GM20431 (cell line): Measurements from ENCODE around the gene FN1.

Experiments used
- in situ Hi-C: fragments of 300-500 bp; cut with MseI, MboI; formaldehyde crosslinking; loops from one replicate; pipeline ENCODE4 v1.15.0; 2020; ENCODE audit warnings: low sequenced_read_pairs; ENCODE audit not compliant: unreplicated experiment

Gene FN1

DNA sequence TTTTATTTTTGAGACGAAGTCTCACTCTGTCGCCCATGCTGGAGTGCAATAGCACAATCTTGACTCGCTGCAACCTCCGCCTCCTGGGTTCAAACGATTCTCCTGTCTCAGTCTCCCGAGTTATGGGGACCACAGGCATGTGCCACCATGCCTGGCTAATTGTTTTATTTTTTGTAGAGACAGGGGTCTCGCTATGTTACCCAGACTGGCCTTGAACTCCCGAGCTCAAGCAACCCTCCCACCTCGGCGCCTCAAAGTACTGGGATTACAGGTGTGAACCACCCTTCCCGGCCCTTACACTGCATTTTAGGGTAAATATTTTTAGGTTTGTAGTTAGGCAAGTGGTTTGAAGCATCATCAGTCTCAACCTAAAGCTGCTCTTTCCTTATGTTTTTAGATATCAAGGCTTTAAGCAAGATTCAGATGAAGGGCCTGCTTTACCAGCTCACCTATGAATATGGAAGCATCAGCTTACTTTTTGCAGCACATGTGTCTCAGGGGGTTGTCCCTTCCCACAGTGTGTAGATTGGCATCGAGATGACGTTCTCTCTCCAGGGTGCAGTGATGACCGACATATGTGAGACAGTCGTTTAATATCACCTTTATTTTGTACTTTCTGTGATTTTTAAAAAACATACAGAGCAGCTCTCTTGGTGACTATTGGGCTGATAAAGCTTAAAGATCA, 76.8 kb downstream of the FN1 start:
- in situ Hi-C loops = no loop called here

DNA sequence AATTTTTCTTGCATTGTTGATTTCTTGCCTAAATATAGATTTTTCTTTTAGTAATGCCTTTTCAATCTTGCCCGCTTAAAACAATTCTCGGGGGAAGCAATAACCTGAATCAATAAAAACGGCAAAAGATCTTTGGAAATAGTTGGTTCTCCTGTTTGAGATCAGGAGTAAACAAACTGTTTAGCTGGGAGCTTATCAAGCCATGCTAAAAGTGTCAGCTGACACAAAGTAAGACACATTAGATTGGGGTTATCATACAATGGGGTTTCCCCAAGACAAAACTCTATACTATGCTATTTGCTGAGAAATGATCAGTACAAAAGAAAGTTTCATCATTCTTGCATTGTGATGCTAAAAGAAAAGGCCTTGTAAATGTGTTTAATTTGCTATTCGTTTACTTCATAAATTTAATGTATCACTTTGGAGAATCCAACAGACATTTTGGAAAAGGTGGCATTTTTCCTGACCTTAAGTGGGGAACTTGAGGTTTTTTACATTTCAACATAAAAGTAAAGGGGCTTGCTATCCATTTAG, 77.5 kb downstream of the FN1 start:
- in situ Hi-C loops = no loop called here

DNA sequence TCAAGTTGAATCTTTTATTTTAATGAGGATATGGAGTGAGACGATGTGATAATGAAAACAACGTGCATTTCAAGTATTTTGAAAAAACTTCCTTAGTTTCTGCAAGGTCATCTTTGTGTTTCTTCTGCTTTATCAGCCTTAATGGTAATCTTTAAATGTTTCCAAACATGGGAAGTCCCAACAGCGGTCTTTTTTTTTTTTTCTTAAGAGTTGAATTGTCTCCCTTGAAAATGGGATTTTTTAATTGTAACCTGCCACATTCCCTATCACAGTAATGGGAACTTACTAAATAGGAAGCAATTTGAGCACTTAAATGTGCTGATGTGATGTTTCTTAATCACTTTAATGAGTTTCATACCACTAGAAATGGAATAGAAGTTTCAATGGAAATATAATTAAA, 78.2 kb downstream of the FN1 start:
- in situ Hi-C loops = no loop called here

DNA sequence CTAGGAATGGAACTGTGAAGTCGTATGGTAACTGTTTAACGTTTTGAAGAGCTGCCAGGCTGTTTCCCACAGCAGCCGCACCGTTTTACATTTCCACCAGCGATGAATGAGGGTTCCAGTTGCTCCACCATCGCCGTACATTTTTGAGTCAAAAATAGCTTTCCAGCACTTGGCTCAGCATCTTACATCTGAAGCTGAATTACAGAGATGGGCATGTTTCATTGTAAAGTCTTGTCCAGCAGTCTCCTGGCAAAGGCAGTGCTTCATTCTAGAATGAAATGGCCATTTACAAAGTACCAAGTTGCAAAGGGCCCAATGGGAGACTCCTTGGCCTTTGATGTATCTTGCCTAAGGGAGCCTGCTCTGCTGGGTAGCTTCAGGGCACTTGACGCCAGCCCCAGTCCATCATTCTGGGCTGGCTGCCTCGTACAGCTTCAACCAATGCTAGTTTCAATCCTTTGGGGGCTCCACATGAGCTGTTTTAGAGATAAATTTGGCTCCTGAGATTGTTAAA, 78.9 kb downstream of the FN1 start:
- in situ Hi-C loops = no loop called here

DNA sequence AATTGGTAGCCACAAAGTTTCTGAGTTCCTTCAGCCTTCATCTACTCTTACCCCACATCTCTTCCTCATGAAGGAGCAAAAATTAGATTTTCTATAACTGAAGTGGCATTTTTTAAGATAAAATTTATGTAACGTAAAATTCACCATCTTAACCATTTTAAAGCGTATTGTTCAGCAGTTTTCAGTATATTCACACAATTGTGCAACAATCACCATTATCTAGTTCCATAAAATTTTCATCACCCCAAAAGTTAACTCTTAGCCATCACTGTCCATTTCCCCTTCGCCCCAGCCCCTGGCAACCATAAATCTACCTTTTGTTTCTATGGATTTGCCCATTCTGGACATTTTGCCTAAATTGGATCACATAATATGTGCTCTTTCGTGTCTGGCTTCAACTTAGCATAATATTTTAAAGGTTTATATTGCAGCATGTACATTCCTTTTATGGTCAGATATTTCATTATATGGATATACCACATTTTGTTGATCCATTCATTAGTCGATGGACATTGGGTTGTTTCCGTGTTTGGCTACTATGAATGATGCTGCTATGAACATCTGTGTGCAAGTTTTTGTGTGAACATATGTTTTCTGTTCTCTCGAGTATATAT, 79.4 kb downstream of the FN1 start:
- in situ Hi-C loops = no loop called here

DNA sequence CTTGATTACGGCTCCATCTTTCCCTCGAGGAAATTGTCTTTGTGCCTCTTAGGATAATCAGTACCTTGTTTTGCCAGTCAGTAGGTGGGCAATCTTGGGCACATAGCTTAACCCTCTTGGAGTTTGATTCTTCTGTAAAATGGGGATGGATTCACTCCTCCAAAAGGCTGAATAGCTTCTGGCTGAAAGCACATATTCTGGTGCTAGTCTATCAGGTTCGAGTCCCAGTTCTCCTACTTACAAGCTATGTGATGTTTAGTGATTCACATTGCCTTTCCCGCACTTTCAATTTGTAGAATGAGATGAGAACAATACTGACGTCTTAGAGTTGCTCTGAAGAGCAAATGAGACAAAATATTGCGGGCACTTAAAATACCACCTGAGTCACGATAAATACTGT, 80.1 kb downstream of the FN1 start:
- in situ Hi-C loops = no loop called here

DNA sequence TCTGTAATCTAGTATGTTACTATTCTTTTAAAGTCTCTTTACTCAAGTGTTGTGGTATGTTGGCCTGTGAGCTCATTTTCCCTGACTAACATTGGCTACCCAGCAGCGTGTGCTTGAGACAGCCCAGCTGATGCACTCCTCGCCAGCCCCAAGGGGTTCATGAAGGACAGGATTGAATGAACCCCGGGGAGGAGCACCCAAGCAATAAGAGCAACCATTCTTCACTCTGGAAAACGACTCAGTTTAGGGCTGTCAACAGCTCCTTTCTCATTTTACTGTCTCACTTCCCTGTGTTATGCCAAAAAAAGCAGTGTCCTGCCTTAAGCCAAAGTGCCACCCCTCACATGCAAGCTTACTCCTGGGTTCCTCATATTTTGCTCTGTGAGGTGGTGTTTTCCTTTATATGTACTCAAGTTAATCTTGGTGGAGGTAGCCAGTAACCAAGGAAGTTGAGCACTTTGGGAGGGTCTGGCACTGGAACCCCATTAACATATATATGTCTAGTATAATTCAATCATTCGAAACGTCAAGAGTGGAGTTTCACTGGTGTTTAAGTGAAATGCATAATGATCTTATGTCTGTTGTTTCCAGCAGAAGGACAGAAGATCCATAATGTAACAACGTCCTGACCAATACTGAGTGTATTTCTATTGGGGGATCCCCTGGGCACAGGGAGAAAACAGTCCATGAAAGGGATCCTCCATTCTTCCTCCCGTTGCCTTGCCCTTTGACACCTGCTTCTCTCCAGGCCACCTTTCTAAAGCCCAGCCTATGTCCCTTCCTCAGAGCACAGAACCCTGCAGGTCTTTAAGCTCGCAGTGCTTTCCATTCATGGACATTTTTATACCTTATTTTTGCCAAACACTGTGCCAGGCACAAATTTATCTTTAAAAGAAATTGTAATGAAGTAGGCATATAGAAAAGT, 80.8 kb downstream of the FN1 start:
- in situ Hi-C loops = no loop called here

DNA sequence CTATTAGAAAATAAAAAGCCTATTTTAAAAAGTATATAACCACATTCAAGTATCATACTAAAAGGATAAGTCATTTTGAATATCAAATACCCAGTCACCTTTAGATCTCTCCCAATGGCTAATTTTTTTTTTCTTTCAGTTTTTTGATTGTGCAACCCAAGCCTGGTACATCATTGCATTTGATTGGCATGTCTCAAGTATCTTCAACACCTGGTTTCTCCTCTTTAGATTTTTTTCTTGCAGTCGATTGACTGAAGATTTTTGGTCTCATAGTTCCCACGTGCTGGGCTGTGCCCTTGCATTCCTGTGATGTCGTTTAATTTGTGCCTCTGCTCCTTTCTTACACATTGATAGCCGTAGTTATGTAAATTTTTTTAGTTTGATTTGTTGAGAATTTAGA, 83.3 kb downstream of the FN1 start:
- in situ Hi-C loops = no loop called here

DNA sequence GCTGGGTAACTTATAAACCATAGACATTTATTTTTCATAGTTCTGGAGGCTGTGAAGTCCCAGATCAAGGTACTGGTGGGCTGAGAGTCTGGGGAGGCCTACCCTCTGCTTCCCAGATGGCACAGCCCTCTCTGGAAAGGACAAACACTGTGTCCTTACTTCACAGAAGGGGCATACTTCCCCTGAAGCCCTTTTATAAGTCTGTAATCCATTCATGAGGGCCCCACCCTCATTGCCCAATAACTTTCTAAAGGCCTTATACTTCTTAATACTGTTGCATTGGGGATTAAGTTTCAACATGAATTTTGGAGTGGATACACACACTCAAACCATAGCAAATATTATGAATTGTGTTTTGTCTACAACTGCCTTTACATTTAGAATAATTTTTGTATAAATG, 88.0 kb downstream of the FN1 start:
- in situ Hi-C loops = no loop called here

DNA sequence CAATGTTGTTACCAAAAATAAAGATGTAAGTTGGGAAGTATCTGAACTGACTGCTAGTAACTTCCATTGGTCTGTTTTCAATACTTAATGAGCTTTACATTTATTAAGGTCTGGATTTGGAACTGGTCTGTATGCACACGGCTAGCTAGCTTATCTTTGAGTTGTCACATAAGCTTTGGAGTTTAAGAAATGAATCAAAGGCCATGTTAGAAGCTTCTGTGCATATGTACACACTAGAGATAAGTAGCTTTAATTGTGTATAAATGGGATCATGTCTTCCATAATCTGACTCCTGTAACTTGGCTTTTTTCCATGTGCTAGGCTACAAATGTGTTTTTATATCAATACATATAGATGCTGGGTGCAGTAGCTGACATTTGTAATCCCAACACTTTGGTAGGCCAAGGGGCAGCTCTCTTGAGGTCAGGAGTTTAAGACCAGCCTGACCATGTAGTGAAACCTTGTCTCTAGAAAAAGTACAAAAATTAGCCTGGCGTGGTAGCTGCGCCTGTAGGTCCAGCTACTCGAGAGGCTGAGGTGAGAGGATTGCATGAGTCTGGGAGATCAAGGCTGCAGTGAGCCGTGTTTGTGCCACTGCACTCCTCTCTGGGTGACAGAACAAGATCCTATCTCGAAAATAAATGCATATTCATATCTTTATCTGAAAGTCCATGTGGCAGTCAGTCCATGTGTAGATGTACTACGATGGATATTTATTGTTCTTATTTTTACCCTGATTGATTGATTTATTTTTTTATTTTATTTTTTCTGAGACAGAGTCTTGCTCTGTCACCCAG, 96.8 kb downstream of the FN1 start:
- in situ Hi-C loops = no loop called here

DNA sequence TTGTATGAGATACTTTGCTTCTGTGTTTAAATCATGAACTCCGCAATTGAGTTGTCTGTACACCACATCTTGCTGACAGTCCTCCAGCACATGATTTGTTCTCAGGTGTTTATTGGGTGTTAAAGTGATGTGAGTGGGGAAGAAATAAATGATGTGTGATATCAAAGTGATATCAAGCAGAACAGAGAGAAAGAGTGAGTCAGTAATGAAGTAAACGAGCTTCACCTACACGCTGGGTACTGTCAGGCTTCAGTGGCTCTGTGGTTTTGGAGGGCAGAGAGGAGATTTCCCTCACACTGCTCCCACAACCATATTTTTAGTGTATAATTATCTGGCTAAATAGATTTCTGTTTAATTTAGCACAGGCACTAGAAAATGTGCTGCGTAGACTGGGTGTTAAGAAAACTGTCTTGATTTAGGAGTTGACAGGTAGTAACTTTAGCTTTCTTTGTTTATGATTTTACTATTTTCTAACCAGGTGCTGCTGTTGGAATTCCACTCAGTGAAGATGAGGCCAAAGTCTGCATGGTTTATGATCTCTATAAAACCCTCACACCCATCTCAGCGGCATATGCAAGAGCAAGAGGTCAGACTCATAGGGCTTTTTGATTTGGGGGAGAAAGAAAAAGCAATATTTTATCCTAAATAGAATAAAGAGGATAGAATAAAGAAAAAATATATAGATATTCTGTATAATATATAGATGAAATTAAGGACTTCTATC, 102.8 kb downstream of the FN1 start:
- in situ Hi-C loops = no loop called here

DNA sequence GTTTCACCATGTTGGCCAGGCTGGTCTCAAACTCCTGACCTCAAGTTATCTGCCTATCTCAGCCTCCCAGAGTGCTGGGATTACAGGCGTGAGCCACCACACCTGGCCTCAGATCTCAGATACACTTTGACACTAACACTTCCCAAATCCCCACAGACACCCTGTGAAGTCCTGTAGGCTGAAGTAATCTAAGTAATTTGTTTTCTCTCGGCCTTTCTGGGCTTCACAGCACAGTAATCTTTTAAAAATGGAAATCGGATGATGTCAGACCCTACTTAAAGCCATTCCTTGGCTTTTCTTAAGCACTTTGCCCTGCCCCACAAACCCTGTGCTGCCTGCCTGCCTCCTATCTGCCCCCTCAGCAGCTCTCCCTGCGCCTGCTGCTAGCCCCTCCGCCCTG, 107.8 kb downstream of the FN1 start:
- in situ Hi-C loops = no loop called here

DNA sequence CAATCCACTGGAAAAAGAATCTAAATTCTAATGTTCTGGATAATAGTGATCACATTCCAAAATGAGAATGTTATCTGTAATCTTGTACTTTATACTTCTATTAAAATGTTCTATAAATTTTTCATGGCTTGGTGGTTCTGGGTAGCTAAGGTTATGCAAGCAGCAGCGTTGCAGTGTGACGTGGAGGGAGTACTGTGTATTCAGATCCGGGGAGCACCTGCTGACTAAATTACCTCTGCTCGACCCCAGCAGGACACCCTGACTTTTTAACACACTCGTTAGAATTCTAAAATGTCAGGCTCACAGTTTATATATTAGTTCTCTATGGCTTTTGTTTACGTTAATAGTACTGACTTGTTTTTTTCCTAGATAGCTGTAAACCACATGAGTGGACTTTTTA, 111.1 kb downstream of the FN1 start:
- in situ Hi-C loops = no loop called here

DNA sequence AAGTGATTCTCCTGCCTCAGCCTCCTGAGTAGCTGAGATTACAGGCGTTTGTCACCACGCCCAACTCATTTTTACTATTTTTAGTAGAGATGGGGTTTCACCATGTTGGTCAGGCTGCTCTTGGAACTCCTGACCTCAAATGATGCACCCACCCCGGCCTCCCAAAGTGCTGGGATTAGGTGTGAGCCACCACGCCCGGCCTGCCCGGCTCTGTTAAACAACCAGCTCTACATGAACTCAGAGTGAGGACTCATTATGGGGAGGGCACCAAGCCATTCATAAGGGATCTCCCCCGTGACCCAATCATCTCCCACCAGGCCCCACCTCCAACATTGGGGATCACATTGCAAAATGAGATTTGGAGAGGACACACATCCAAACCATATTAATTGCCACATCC, 115.2 kb downstream of the FN1 start:
- in situ Hi-C loops = no loop called here

DNA sequence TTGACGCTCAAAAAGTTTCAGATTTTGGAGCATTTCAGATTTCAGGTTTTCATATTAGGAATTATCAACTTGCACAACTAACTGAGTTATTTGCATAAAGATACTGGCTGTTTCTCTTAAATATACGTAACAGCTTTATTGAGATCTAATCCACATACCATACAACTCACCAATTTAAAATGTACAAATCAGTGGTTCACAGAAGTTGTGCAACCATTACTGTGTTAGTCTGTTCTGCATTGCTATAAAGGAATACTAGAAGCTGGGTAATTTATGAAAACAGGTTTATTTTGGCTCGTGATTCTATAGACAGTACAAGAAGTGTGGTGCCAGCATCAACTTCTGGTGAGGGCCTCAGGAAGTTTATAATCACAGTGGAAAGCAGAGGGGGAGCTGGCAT, 115.8 kb downstream of the FN1 start:
- in situ Hi-C loops = no loop called here

DNA sequence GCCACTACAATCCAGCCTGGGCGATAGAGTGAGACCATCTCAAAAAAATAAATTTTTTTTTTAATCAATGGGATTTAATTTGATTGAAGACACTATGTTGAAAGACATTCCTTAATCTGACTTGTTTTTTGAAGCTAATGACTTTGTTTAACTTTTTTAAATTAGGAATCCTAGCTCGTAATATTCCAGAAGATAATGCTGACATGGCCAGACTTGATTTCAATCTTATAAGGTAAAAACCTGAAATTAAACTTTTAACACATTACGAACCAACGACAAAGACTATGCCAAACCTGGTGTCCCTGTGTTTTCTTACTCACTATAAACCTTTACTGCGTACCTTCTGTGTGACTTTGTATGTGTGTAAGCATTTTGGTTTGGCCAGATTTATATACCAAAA, 116.4 kb downstream of the FN1 start:
- in situ Hi-C loops = no loop called here

DNA sequence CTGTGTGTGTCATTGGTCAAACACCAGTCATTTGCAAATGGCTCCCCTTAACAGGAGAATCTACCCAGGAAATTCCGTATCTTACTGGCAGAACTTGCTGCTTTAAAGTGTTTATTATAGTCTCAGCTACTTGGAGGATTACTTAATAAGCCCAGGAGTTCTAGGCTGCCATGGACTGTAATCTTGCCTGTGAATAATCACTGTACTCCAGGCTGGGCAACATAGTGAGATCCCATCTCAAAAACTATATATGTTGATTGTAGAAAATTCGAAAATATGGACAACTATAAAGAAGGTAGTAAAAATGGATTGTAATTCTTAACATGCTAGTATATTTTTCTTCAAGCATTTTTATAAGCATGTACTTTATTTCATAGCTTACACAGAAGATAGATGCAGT, 119.5 kb downstream of the FN1 start:
- in situ Hi-C loops = no loop called here

DNA sequence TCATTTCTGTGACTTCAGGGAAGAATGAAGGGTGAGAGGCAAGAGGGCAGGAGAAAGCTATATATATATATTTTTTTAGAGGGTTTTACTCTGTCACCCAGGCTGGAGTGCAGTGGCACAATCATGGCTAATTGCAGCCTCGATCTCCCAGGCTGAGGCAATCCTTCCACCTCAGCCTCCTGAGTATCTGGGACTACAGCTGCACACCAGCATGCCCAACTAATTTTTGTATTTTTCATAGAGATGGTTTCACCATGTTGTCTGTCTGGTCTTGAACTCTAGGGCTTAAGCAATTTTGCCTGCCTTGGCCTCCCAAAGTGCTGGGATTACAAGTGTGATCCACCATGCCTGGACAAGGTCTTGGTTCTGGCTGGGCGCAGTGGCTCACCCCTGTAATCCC, 120.6 kb downstream of the FN1 start:
- in situ Hi-C loops = no loop called here

DNA sequence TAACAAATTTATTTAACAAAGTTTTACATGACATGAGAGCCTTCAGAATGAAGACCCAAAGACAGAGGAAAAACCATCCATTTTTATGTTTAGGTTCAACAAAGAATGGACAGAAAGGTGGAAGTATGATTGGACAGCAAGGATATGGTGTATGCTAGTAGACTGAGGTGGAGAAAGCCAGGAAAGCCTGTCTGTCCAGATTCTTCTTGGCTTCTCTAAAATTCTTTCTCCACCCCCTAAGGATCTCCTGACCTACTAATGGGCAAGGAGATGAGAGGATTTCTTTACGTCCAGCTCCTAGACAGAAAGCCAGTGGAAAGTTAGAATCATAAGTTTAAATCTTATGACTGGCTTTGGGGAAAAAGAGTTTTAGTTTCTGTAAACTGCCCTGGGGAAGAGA, 121.0 kb downstream of the FN1 start:
- in situ Hi-C loops = no loop called here
